ENCODE results near the gene CHD5. TPM values are rescaled to one million over a fixed set of nuclear protein-coding genes. Genes with fewer than 3 reads are reported as not detected.

Gene CHD5
- total RNA-seq, 1 donor from 2014 or later, result 0.16 TPM

DNA sequence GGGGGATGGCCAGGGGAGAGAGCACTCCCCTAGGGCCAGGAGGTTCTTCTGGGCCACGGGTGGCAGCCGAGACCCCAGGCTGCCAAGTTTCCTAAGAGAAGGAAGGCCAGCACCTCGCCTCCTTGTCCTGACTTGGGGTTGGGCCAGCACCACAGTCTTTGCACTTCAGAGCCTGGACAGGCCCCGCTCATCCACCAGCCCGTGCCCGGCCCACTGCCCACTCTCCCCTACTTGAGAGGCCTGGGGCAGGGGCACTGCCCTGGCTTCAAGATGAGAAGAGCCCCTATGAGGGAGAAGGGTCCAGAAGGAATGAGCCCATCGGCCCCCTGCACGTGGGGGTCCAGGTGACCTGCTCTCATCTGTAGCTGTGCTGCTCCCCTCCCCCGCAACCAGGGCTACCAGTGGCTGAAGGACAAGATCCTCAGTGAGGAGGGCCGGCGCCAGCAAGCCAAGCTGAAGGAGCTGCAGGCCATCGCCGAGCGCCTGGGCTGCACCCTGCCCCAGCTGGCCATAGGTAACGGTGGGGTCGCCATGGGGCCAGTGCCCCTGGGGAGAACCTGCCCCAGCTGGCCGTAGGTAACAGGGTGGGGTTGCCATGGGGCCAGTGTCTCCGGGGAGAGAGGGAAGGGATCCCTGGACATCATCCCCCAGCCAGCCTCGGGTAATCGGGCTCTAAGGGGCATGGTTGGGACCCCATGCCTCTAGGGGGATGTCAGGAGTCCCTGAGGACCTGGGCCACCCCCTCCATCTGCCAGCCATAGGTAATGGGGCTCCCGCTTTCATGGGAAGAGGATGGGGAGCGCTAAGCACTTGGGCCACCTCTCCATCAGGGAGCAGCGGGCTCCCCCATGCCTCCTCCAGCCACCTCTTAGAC is 83.6 kb downstream of the CHD5 start:
- Mint-ChIP-seq H3K4me3 (no peak overlapping the region), H3K27ac (ENCODE audit: unreplicated experiment) (no peak overlapping the region), H3K4me1 (peaks cover 5% of the 10 kb centered on the region), H3K9me3 (no peaks in the 10 kb centered on the region), H3K27me3 (ENCODE audit: low read depth) (no peaks in the 10 kb centered on the region), H3K36me3 (ENCODE audit: low read depth) (no peaks in the 10 kb centered on the region)
- TF ChIP-seq, protein P1, sequence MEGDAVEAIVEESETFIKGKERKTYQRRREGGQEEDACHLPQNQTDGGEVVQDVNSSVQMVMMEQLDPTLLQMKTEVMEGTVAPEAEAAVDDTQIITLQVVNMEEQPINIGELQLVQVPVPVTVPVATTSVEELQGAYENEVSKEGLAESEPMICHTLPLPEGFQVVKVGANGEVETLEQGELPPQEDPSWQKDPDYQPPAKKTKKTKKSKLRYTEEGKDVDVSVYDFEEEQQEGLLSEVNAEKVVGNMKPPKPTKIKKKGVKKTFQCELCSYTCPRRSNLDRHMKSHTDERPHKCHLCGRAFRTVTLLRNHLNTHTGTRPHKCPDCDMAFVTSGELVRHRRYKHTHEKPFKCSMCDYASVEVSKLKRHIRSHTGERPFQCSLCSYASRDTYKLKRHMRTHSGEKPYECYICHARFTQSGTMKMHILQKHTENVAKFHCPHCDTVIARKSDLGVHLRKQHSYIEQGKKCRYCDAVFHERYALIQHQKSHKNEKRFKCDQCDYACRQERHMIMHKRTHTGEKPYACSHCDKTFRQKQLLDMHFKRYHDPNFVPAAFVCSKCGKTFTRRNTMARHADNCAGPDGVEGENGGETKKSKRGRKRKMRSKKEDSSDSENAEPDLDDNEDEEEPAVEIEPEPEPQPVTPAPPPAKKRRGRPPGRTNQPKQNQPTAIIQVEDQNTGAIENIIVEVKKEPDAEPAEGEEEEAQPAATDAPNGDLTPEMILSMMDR (conservative IDR thresholded peaks at IDR 0.05), result no peak
- no peak for DNase-seq (ENCODE audit: low read depth, low spot score)

DNA sequence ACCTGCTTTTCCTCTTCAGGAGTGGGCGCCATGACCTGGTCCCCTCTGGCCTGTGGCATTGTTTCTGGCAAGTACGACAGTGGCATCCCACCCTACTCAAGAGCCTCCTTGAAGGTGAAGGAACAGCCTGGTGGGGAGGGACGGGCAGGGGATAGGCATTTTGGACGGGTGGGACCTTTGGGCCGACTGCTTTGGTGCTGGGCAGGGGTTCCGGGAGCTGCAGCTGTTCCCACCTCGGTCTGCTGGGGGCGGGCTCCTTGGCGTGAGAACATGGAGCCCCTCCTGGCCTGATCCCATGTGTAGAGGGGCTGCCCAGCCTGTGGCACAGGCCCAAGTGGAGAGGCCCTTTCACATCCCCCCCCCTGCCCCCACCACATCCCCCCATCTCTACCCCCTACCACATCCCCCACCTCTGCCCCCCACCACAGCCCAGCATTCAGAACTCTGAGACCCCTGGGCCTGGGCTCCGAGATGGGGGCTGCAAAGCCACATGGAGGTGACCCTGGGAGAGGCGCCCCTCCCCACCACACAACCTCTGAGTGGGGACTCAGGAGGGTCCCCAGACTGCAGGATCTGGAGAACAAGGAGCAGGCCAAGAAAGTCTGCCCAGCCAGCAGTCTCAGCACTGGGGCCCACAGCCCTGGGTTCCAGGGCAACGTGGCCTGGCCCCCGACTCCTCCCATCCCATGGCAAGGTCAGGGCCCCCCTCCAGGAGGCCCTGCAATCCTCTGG is 84.4 kb downstream of the CHD5 start:
- H3K9me3 Mint-ChIP-seq, result no peaks in the 10 kb centered on the region
- DNase-seq (ENCODE audit: low read depth, low spot score), result no peak
- no peak overlapping the region for H3K27ac Mint-ChIP-seq (ENCODE audit: unreplicated experiment)
- H3K27me3 Mint-ChIP-seq (ENCODE audit: low read depth), result no peaks in the 10 kb centered on the region
- H3K36me3 Mint-ChIP-seq (ENCODE audit: low read depth), result no peaks in the 10 kb centered on the region
- H3K4me3 Mint-ChIP-seq, result no peak overlapping the region
- peaks cover under 1% of the 10 kb centered on the region for H3K4me1 Mint-ChIP-seq
- TF ChIP-seq, protein P1 (conservative IDR thresholded peaks at IDR 0.05), result no peak

- no peaks in the 10 kb centered on the region for H3K36me3 Mint-ChIP-seq (ENCODE audit: low read depth)
- H3K4me1 Mint-ChIP-seq, result no peaks in the 10 kb centered on the region
- H3K9me3 Mint-ChIP-seq, result no peaks in the 10 kb centered on the region
- TF ChIP-seq, protein P1 (conservative IDR thresholded peaks at IDR 0.05), result no peak
- no peaks in the 10 kb centered on the region for H3K27me3 Mint-ChIP-seq (ENCODE audit: low read depth)
- no peak for DNase-seq (ENCODE audit: low read depth, low spot score)
- H3K4me3 Mint-ChIP-seq, result no peak overlapping the region
- H3K27ac Mint-ChIP-seq (ENCODE audit: unreplicated experiment), result no peak overlapping the region
These were observed 85.2 kb downstream of the CHD5 start for GRCh38 chr1:6094801-6095505.

- no peaks in the 10 kb centered on the region for H3K27me3 Mint-ChIP-seq (ENCODE audit: low read depth)
- H3K36me3 Mint-ChIP-seq (ENCODE audit: low read depth), result no peaks in the 10 kb centered on the region
- H3K4me3 Mint-ChIP-seq, result no peak overlapping the region
- no peaks in the 10 kb centered on the region for H3K9me3 Mint-ChIP-seq
- TF ChIP-seq, protein P1 (conservative IDR thresholded peaks at IDR 0.05), result no peak
- no peak for DNase-seq (ENCODE audit: low read depth, low spot score)
- no peaks in the 10 kb centered on the region for H3K4me1 Mint-ChIP-seq
- no peak overlapping the region for H3K27ac Mint-ChIP-seq (ENCODE audit: unreplicated experiment)
These were observed 85.9 kb downstream of the CHD5 start for GRCh38 chr1:6094246-6094645.

- H3K36me3 Mint-ChIP-seq (ENCODE audit: low read depth), result no peaks in the 10 kb centered on the region
- H3K27me3 Mint-ChIP-seq (ENCODE audit: low read depth), result no peaks in the 10 kb centered on the region
- H3K9me3 Mint-ChIP-seq, result no peaks in the 10 kb centered on the region
- DNase-seq (ENCODE audit: low read depth, low spot score), result no peak
- no peak overlapping the region for H3K27ac Mint-ChIP-seq (ENCODE audit: unreplicated experiment)
- no peak overlapping the region for H3K4me3 Mint-ChIP-seq
- TF ChIP-seq, protein P1 (conservative IDR thresholded peaks at IDR 0.05), result no peak
- H3K4me1 Mint-ChIP-seq, result no peaks in the 10 kb centered on the region
These were observed 86.5 kb downstream of the CHD5 start for GRCh38 chr1:6093611-6094010.
